ENCODE results near the gene GJB1. TPM values are rescaled to one million over a fixed set of nuclear protein-coding genes. Genes with fewer than 3 reads are reported as not detected.
"Not testable (repeated sequence)": the region's sequence is repeated elsewhere in the genome, so short reads cannot be mapped to it uniquely, and the experiment has no call there.

GJB1 gene
- total RNA-seq, 4 donors from 2014 or later: not detected

- TF ChIP-seq CTCF (IDR thresholded peaks at IDR 0.05) (peak in 2 of 4 experiments; percentile 35 to 53), POLR2AphosphoS5 (IDR thresholded peaks at IDR 0.05) (no peak)
- WGBS, 2 donors (ENCODE audit: low coverage in 1 of 2): 0% methylated on average over 1 of the region's 35 CpGs; no CpG with 5 or more reads in 1 of the 2 donors
- H3K27ac ChIP-seq: peak overlapping the region; percentile 89 to 97 (median 90)
Measured at GRCh38 chrX:71253253-71254091, 30.4 kb downstream of the GJB1 start.

GRCh38 chrX:71254092-71254963 is 31.3 kb downstream of the GJB1 start, which contains the start of gene ZMYM3:
TSS of gene ZMYM3 (minus strand) at chrX:71254140. CDS start at chrX:71253255, 885 bp downstream.
- H3K4me1 ChIP-seq: peaks cover 0 to 29% (median 5%) of the 10 kb centered on the region in 3 donors
- WGBS, 2 donors (ENCODE audit: low coverage in 1 of 2): 26% methylated on average over 6 of the region's 54 CpGs; no CpG with 5 or more reads in 1 of the 2 donors
- peak in 1 of 2 donors; percentile 30 for TF ChIP-seq POLR2A (IDR thresholded peaks at IDR 0.05)
- peak; percentile 45 for TF ChIP-seq POLR2AphosphoS5 (IDR thresholded peaks at IDR 0.05)
- no peak for TF ChIP-seq EP300 (IDR thresholded peaks at IDR 0.05)
- TF ChIP-seq CTCF (IDR thresholded peaks at IDR 0.05): peak in 1 of 4 experiments; percentile 6

More at GRCh38 chrX:71253253-71254091, 30.4 kb downstream of the GJB1 start:
- ATAC-seq: no peak
- peaks cover 0 to 29% (median 5%) of the 10 kb centered on the region in 3 donors for H3K4me1 ChIP-seq
- H3K9me3 ChIP-seq: no peaks in the 10 kb centered on the region
- H3K27me3 ChIP-seq: no peaks in the 10 kb centered on the region
- peaks cover 0 to 23% of the 10 kb centered on the region in 2 donors for H3K36me3 ChIP-seq
- H3K4me3 ChIP-seq: peak overlapping the region; percentile 69 to 94

GRCh38 chrX:71256051-71256450 is 33.0 kb downstream of the GJB1 start:
- ATAC-seq: no peak
- H3K4me1 ChIP-seq: peaks cover 0 to 29% (median 5%) of the 10 kb centered on the region in 3 donors
- WGBS, 2 donors (ENCODE audit: low coverage in 1 of 2): 73% methylated on average over 4 of the region's 6 CpGs; no CpG with 5 or more reads in 1 of the 2 donors
- no peaks in the 10 kb centered on the region for H3K9me3 ChIP-seq
- TF ChIP-seq EP300 (IDR thresholded peaks at IDR 0.05) (no peak), POLR2A (IDR thresholded peaks at IDR 0.05) (no peak), POLR2AphosphoS5 (IDR thresholded peaks at IDR 0.05) (no peak), CTCF (IDR thresholded peaks at IDR 0.05) (no peak)
- H3K27me3 ChIP-seq: no peaks in the 10 kb centered on the region
- H3K4me3 ChIP-seq: no peak overlapping the region
- H3K36me3 ChIP-seq: no peaks in the 10 kb centered on the region
- H3K27ac ChIP-seq: peak overlapping the region in 1 of 4 donors; percentile 89

More at GRCh38 chrX:71254092-71254963, 31.3 kb downstream of the GJB1 start, which contains the start of gene ZMYM3:
- peak within 1 kb of the TSS; percentile 89 to 97 (median 90) for H3K27ac ChIP-seq
- peaks cover 0 to 15% of the 10 kb centered on the region in 2 donors for H3K36me3 ChIP-seq
- no peaks in the 10 kb centered on the region for H3K9me3 ChIP-seq
- no peaks in the 10 kb centered on the region for H3K27me3 ChIP-seq
- H3K4me3 ChIP-seq: peak within 1 kb of the TSS; percentile 69 to 94
- ATAC-seq: peak; percentile 94

- no peaks in the 10 kb centered on the region for H3K27me3 ChIP-seq
- no peak for ATAC-seq
- no peaks in the 10 kb centered on the region for H3K9me3 ChIP-seq
- no peak overlapping the region for H3K27ac ChIP-seq
- H3K36me3 ChIP-seq: no peaks in the 10 kb centered on the region
- WGBS, 2 donors (ENCODE audit: low coverage in 1 of 2): 94 to 100% methylated on average over 1 to 4 of the region's 4 CpGs
- H3K4me3 ChIP-seq: no peak overlapping the region
- TF ChIP-seq POLR2AphosphoS5 (IDR thresholded peaks at IDR 0.05) (no peak), EP300 (IDR thresholded peaks at IDR 0.05) (no peak), CTCF (IDR thresholded peaks at IDR 0.05) (no peak), POLR2A (IDR thresholded peaks at IDR 0.05) (no peak)
- peaks cover 0 to 22% (median 5%) of the 10 kb centered on the region in 3 donors for H3K4me1 ChIP-seq
Measured at GRCh38 chrX:71256856-71257255, 33.8 kb downstream of the GJB1 start.

- H3K36me3 ChIP-seq, H3K4me3 ChIP-seq, H3K27me3 ChIP-seq, ATAC-seq, H3K27ac ChIP-seq, H3K9me3 ChIP-seq, H3K4me1 ChIP-seq: not testable (repeated sequence)
Measured at GRCh38 chrX:71268624-71269023, 45.6 kb downstream of the GJB1 start.

All from gastroesophageal sphincter (tissue), 4 donors.